ENCODE measurements around the gene ACTR6.

DNA sequence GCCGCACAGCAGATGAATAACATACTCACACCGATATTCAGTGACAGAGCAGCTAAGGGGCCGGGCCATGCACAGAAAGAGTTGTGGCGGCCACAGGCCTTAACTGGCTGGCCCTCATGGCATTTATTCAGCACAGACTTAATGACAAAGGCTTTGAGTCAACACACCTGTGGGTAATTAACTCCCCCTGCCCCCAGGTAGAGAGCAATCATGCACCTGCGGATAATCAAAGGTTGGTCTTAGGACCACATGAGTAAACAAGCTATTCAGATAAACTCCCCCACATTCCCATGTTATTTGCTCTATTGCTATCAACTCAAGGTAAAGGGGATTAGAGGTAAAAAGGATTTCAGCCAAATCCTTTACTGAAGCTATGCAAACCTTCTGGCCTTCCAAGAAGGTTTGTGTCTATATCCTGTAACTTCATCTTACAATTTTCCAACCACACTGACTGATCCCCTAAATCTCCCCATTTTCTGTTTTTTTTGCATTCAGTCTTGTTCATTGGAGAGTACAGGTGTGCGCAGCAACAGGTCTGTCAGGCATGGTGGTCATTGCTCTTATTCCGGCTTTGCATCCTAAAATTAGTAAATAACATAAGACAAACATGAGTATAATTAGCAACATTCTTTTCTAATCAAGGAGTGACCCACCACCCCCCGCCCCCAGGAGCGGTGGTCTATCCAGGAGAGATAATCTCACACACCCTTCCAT is 41.1 kb upstream of the ACTR6 start:
- no peak for TF ChIP-seq CTCF (IDR thresholded peaks at IDR 0.05)
- no peak for TF ChIP-seq EP300 (IDR thresholded peaks at IDR 0.05)
- no peak for TF ChIP-seq POLR2A (IDR thresholded peaks at IDR 0.05)
